ENCODE measurements around the gene TACC2. TPM values are rescaled to one million over a fixed set of nuclear protein-coding genes. Genes with fewer than 3 reads are reported as not detected.
A peak's percentile ranks its signal among the peaks of the same experiment; 100 is the strongest.

TACC2 gene
- total RNA-seq, 1 donor from 2014 or later, result 56.6 TPM

DNA sequence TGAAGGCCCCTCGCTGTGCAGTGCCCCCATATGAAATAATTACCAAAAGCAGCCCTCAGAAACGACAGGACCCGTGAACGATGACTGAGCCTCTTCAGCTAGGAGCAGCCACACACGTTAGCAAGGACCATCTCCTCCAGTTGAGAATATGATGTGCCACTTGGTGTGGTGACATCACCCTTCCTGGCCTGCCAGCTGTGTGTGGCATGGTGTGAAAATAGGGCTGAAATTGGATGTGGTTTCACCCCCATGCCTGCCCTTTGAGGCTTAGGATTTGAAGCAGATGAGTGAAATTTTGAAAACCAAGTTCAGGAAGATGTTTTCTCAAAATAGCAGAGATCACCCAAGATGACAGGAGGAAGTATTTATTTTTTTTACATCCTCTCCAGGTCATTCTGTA lies 233.0 kb downstream of the TACC2 start:
- H3K9me3 Mint-ChIP-seq (ENCODE audit: low read depth), result no peaks in the 10 kb centered on the region

DNA sequence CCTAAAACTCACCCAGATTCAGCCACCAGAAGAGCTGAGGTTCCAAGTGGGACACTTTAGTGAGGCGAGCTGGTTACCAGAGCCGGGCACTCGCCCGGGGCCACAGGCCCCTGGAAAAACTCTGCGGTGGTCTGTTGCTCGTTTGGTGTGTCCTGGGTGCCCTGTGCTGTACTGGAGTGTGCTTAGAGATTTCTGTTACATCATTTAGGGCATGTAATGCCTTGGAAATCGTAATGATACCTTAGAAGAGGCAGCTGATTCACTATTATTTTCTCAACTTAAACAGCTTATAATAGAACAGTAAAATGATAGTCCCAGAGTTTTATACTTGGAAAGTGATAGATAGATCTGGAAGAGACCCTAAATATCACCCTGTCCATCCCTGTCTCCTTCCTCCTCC lies 233.7 kb downstream of the TACC2 start:
- Mint-ChIP-seq H3K4me1 (ENCODE audit: low read depth) (no peaks in the 10 kb centered on the region), H3K4me3 (ENCODE audit: unreplicated experiment) (no peak overlapping the region), H3K27me3 (ENCODE audit: low read depth) (no peaks in the 10 kb centered on the region), H3K9me3 (ENCODE audit: low read depth) (no peaks in the 10 kb centered on the region), H3K27ac (ENCODE audit: unreplicated experiment) (no peak overlapping the region), H3K36me3 (ENCODE audit: low read depth) (peaks cover 40% of the 10 kb centered on the region)
- DNase-seq (ENCODE audit: low spot score), result no peak
- TF ChIP-seq CTCF (IDR thresholded peaks at IDR 0.05), result no peak

More for the DNA sequence above, 233.0 kb downstream of the TACC2 start:
- TF ChIP-seq CTCF (IDR thresholded peaks at IDR 0.05), result no peak
- Mint-ChIP-seq H3K27me3 (ENCODE audit: low read depth) (no peaks in the 10 kb centered on the region), H3K4me3 (ENCODE audit: unreplicated experiment) (no peak overlapping the region), H3K27ac (ENCODE audit: unreplicated experiment) (peak overlapping the region; percentile 24), H3K36me3 (ENCODE audit: low read depth) (peaks cover 37% of the 10 kb centered on the region), H3K4me1 (ENCODE audit: low read depth) (no peaks in the 10 kb centered on the region)
- no peak for DNase-seq (ENCODE audit: low spot score)

GRCh38 chr10:122224159-122224558 lies 235.2 kb downstream of the TACC2 start:
- Mint-ChIP-seq H3K27ac (ENCODE audit: unreplicated experiment) (no peak overlapping the region), H3K36me3 (ENCODE audit: low read depth) (peaks cover 37% of the 10 kb centered on the region), H3K4me3 (ENCODE audit: unreplicated experiment) (no peak overlapping the region), H3K4me1 (ENCODE audit: low read depth) (no peaks in the 10 kb centered on the region), H3K9me3 (ENCODE audit: low read depth) (no peaks in the 10 kb centered on the region), H3K27me3 (ENCODE audit: low read depth) (no peaks in the 10 kb centered on the region)
- no peak for DNase-seq (ENCODE audit: low spot score)
- TF ChIP-seq CTCF (IDR thresholded peaks at IDR 0.05), result no peak

- no peaks in the 10 kb centered on the region for H3K27me3 Mint-ChIP-seq (ENCODE audit: low read depth)
These were observed 236.4 kb downstream of the TACC2 start for GRCh38 chr10:122225330-122225729.

DNA sequence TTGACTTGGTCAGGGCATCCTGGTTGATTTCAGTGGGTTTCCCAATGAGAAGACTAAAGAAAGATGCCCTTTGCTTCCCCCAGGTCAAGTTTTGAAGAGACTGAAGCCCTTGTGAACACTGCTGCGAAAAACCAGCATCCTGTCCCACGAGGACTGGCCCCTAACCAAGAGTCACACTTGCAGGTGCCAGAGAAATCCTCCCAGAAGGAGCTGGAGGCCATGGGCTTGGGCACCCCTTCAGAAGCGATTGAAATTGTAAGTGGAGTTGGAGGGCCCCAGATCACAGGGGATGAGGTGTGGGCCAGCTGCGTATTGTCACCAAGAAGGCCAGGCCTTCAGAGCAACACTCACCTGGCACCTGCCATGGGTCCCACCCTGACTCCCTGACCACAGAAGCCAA lies 238.8 kb downstream of the TACC2 start:
- H3K9me3 Mint-ChIP-seq (ENCODE audit: low read depth), result no peaks in the 10 kb centered on the region
- no peaks in the 10 kb centered on the region for H3K27me3 Mint-ChIP-seq (ENCODE audit: low read depth)
- peaks cover 10% of the 10 kb centered on the region for H3K4me1 Mint-ChIP-seq (ENCODE audit: low read depth)
- DNase-seq (ENCODE audit: low spot score), result no peak
- no peak for TF ChIP-seq CTCF (IDR thresholded peaks at IDR 0.05)
- H3K27ac Mint-ChIP-seq (ENCODE audit: unreplicated experiment), result no peak overlapping the region
- peaks cover 38% of the 10 kb centered on the region for H3K36me3 Mint-ChIP-seq (ENCODE audit: low read depth)
- H3K4me3 Mint-ChIP-seq (ENCODE audit: unreplicated experiment), result no peak overlapping the region

More at GRCh38 chr10:122225330-122225729, 236.4 kb downstream of the TACC2 start:
- Mint-ChIP-seq H3K36me3 (ENCODE audit: low read depth) (peaks cover 43% of the 10 kb centered on the region), H3K4me1 (ENCODE audit: low read depth) (no peaks in the 10 kb centered on the region), H3K4me3 (ENCODE audit: unreplicated experiment) (no peak overlapping the region), H3K9me3 (ENCODE audit: low read depth) (no peaks in the 10 kb centered on the region), H3K27ac (ENCODE audit: unreplicated experiment) (no peak overlapping the region)
- TF ChIP-seq CTCF (IDR thresholded peaks at IDR 0.05), result no peak
- no peak for DNase-seq (ENCODE audit: low spot score)

Data from chondrocyte (in vitro differentiated cells).